Esophagus muscularis mucosa (tissue), 4 donors: Measurements from ENCODE around the gene ARMCX6. TPM values are rescaled to one million over a fixed set of nuclear protein-coding genes. Genes with fewer than 3 reads are reported as not detected.
"Not testable (repeated sequence)": the region's sequence is repeated elsewhere in the genome, so short reads cannot be mapped to it uniquely, and the experiment has no call there.

ENCODE experiments used
- DNase-seq: peaks from one replicate; pipeline ENCODE4 v3.0.0-alpha.2; 2017; ENCODE audit errors: extremely low spot score
- H3K27ac ChIP-seq, 4 donors: fragments of 200-600 bp; sonication (generic); replicated peaks in 1 of 4; 1 replicate in 3 of 4; 2 replicates in 1 of 4; pipeline ENCODE4 v1.5.1; 2016 to 2019; ENCODE audit warnings: mild to moderate bottlenecking in 1 of 4
- H3K27me3 ChIP-seq, 4 donors: fragments of 200-600 bp; sonication (generic); one replicate each; pipeline versions ENCODE4 v1.5.1 to v1.6.0; 2016 to 2019
- H3K36me3 ChIP-seq, 4 donors: fragments of 200-600 bp; sonication (generic); one replicate each; pipeline ENCODE4 v1.5.1; 2016 to 2019
- H3K4me1 ChIP-seq, 4 donors: fragments of 200-600 bp; sonication (generic); one replicate each; pipeline ENCODE4 v1.5.1; 2016 to 2019
- H3K4me3 ChIP-seq, 4 donors: fragments of 200-600 bp; sonication (generic); 1 replicate in 2 of 4; 2 replicates in 2 of 4; pipeline ENCODE4 v1.5.1; 2016 to 2019; ENCODE audit warnings: mild to moderate bottlenecking in 4 of 4, moderate library complexity in 1 of 4
- H3K9me3 ChIP-seq, 4 donors: fragments of 200-600 bp; sonication (generic); 1 replicate in 3 of 4; 2 replicates in 1 of 4; pipeline ENCODE4 v1.5.1; 2016 to 2019
- EP300 ChIP-seq: sonication (generic); formaldehyde crosslinking; IDR thresholded peaks from one replicate; pipeline ENCODE4 v1.6.1; 2017; ENCODE audit warnings: antibody characterized with exemption
- POLR2A ChIP-seq: fragments of 450-650 bp; IDR thresholded peaks from one replicate; pipeline ENCODE4 v1.6.1; 2017; ENCODE audit warnings: antibody characterized with exemption, moderate library complexity, mild to moderate bottlenecking, low read depth
- POLR2AphosphoS5 ChIP-seq, 2 donors: sonication (generic); formaldehyde crosslinking; IDR thresholded peaks; one replicate each; pipeline ENCODE4 v1.6.1; 2017; ENCODE audit warnings: antibody characterized with exemption in 2 of 2
- WGBS: methylation state at CpG from one replicate; pipeline ENCODE4 v1.1.5; 2018; 5-methylcytosine and 5-hydroxymethylcytosine counted together
- intact Hi-C: fragments of 100-400 bp; cut with DNase I; formaldehyde crosslinking; loops from one replicate; pipeline ENCODE4 v1.15.1; 2023
- small RNA-seq, 3 donors: library from RNA; depleted of rRNA; stranded (forward); fragments of <200 nt; gene quantifications; one replicate each; pipeline ENCODE3, GENCODE V24; 2016
- total RNA-seq, 4 donors: library from RNA; depleted of rRNA; stranded (reverse); fragments of >200 nt; gene quantifications; one replicate each; pipeline versions ENCODE4 v1.1.0 to v1.2.1, GENCODE V29; 2016
- TF ChIP-seq, protein P1 (sequence below), 3 experiments: fragments of 200-600 bp in 2 of 3; fragments of 450-650 bp in 1 of 3; sonication (generic) in 2 of 3; IDR thresholded peaks; one replicate each; pipeline ENCODE4 v1.5.1; 2017 to 2019; ENCODE audit warnings: antibody characterized with exemption in 3 of 3, mild to moderate bottlenecking in 2 of 3, moderate library complexity in 1 of 3

Gene ARMCX6
- total RNA-seq, 4 donors from 2014 or later = 6.6 to 17.2 (median 14.4) TPM

DNA sequence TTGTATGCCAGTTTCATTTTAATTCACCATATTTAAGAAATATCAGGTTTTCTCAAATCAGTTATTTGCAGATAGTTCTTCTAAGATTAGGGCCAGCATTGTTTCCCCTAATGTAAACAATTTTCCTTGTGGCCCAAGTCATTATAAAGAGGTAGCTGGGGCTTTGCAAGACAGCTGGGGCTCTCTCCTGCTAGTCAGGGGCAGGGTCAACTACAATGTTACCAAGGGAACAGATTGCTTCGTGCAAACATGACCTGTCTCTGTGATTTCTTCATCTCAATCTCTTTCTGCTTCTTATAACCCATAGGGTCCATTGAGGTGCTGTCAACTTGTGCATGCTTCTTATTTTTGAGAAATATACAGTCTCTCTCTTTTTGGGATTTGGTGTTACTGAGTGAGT is 12.1 kb downstream of the ARMCX6 start:
- H3K4me1 ChIP-seq = no peaks in the 10 kb centered on the region
- DNase-seq = no peak
- TF ChIP-seq POLR2A = no peak
- TF ChIP-seq EP300 = no peak
- TF ChIP-seq, protein P1, sequence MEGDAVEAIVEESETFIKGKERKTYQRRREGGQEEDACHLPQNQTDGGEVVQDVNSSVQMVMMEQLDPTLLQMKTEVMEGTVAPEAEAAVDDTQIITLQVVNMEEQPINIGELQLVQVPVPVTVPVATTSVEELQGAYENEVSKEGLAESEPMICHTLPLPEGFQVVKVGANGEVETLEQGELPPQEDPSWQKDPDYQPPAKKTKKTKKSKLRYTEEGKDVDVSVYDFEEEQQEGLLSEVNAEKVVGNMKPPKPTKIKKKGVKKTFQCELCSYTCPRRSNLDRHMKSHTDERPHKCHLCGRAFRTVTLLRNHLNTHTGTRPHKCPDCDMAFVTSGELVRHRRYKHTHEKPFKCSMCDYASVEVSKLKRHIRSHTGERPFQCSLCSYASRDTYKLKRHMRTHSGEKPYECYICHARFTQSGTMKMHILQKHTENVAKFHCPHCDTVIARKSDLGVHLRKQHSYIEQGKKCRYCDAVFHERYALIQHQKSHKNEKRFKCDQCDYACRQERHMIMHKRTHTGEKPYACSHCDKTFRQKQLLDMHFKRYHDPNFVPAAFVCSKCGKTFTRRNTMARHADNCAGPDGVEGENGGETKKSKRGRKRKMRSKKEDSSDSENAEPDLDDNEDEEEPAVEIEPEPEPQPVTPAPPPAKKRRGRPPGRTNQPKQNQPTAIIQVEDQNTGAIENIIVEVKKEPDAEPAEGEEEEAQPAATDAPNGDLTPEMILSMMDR (IDR thresholded peaks at IDR 0.05) = no peak
- no peak for TF ChIP-seq POLR2AphosphoS5 (IDR thresholded peaks at IDR 0.05)
- H3K27ac ChIP-seq = no peak overlapping the region
- H3K36me3 ChIP-seq = no peaks in the 10 kb centered on the region
- intact Hi-C loops = no loop called here
- no peak overlapping the region for H3K4me3 ChIP-seq
- WGBS = 36% methylated on average over 1 of the region's 1 CpG
- H3K27me3 ChIP-seq = no peaks in the 10 kb centered on the region
- H3K9me3 ChIP-seq = no peaks in the 10 kb centered on the region

DNA sequence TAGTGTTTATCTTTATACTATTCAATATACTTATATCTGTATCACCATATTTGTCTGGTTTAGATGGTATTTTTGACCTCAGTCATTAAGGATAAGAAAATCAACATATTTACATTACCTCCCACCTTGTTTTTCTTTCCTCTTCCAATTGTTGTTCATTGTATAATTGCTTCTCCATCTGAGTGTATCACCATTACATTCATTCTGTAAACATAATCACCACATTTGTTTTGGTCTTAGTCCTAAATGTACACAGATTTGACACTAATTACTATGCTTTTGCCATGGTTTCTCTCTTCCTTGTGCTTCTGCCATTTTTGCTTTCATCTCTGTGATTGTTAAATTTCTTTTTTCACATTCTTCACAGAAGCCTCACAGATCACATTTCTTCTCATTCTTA is 12.7 kb downstream of the ARMCX6 start:
- intact Hi-C loops = no loop called here
- Histone ChIP-seq H3K4me1 (no peaks in the 10 kb centered on the region), H3K36me3 (no peaks in the 10 kb centered on the region), H3K27ac (no peak overlapping the region), H3K27me3 (no peaks in the 10 kb centered on the region), H3K9me3 (no peaks in the 10 kb centered on the region), H3K4me3 (no peak overlapping the region)
- no peak for DNase-seq
- TF ChIP-seq EP300 (no peak), POLR2AphosphoS5 (IDR thresholded peaks at IDR 0.05) (no peak), POLR2A (no peak)
- TF ChIP-seq, protein P1 (IDR thresholded peaks at IDR 0.05) = no peak

DNA sequence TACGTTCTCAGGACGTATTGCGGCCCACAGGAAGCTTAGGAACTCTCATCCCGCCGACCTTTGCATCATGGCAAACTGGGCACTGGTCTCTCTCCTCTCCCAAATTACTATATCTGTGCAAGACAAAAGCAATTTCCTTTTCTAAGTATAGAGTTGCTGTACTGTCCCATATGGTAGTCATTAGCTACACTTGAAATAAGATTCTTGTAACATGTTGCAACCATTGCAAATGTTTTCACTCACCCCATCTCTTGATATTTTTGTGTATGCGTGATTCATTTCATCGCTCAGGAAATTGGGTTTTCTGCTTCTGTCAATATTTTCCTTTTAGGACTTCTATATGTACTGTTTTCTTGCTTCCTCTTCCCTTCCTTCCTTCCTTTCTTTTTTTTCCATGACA is 15.7 kb downstream of the ARMCX6 start:
- Histone ChIP-seq H3K27ac (no peak overlapping the region), H3K4me3 (no peak overlapping the region), H3K4me1 (no peaks in the 10 kb centered on the region), H3K36me3 (no peaks in the 10 kb centered on the region), H3K27me3 (no peaks in the 10 kb centered on the region), H3K9me3 (no peaks in the 10 kb centered on the region)
- intact Hi-C loops = no loop called here
- DNase-seq = no peak
- TF ChIP-seq, protein P1 (IDR thresholded peaks at IDR 0.05) = no peak
- TF ChIP-seq EP300 (no peak), POLR2A (no peak), POLR2AphosphoS5 (IDR thresholded peaks at IDR 0.05) (no peak)
- WGBS = 77% methylated on average over 7 of the region's 7 CpGs

DNA sequence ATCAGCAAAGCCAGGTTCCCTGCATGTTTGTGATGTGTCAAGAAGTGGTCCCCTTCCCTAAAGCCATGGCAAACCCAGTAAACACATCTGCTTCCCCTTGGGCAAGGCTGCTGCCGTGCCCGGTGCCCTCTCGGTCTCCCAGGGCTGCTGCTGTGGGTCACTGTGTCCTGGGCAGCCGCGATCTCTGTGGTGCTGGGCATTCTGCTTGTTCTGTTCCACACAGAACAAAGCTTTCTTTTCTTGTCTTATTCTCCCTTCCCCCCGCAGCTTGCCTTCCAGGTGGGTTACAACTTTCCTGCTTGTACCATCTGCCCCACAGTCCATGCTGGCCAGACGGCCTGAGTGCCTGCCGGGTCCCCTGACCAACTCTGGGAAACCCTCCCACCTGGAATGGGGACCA is 18.2 kb downstream of the ARMCX6 start:
- H3K27me3 ChIP-seq, H3K4me3 ChIP-seq, H3K4me1 ChIP-seq, H3K9me3 ChIP-seq, H3K27ac ChIP-seq, H3K36me3 ChIP-seq, DNase-seq: not testable (repeated sequence)
- WGBS = 97% methylated on average over 6 of the region's 8 CpGs
- intact Hi-C loops = loop anchor here (5.0 kb wide), 2 partner anchors 158 to 198 kb away; no protein-coding TSS in a partner anchor

DNA sequence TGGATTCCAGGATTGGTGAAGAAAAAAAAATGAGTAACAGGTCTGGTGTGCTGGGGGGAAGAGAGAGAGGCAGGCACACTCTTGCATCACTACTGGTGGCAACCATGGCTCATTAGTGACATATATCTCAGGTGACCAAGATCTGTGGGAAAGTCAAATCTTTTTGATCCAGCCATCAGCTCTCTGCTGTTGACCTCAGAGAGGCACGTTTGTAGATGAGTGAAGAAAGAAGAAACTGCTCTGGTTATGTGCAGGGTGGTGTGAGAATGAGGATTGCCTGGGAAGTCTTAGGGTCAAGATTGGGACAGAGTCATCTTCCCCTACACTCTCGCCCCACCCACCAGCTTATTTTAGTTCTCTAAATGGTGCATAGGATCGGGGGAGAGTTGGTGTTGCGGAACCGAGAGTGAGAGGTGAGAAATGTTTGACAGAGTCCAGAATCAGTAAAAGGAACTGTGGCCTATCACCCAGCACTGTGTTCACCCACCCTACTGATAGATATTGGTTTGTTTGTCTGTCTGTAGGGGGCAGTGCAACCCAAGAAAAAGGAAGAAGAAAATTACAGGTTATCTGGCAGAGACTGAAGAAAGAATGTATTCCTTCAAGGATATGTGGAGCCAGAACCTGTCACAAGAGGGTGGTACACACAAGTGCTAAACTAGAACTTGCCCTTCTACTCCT is 21.9 kb downstream of the ARMCX6 start:
- no peak overlapping the region for H3K27ac ChIP-seq
- DNase-seq = no peak
- peaks cover 0 to 7% (median 0%) of the 10 kb centered on the region in 4 donors for H3K27me3 ChIP-seq
- intact Hi-C loops = loop anchor here (5.0 kb wide), 2 partner anchors 161 to 201 kb away; no protein-coding TSS in a partner anchor
- no peaks in the 10 kb centered on the region for H3K4me1 ChIP-seq
- no peak overlapping the region for H3K4me3 ChIP-seq
- no peaks in the 10 kb centered on the region for H3K36me3 ChIP-seq
- WGBS = 12% methylated on average over 5 of the region's 5 CpGs
- no peak for TF ChIP-seq POLR2AphosphoS5 (IDR thresholded peaks at IDR 0.05)
- TF ChIP-seq, protein P1 (IDR thresholded peaks at IDR 0.05) = peak; percentile 54 to 63 (median 56)
- H3K9me3 ChIP-seq = no peaks in the 10 kb centered on the region

Small RNA genes lying within 50 kb of the gene (small RNA-seq; reads per million reads assigned to genes)
- 0 to 0.17 (median 0) reads per million in 3 donors for gene RNU6-30P

Other genes with a start within 250 kb of the ARMCX6 start
- 1 to 10 TPM; 2.5 to 5.3 (median 4.0) TPM for gene BTK, start 231.8 kb downstream of the ARMCX6 start, total RNA-seq
- 100 to 1,000 TPM; 280 to 704 (median 376) TPM for gene RPL36A, start 227.0 kb downstream of the ARMCX6 start, total RNA-seq
- gene GLA, start 210.1 kb downstream of the ARMCX6 start, total RNA-seq = 10 to 100 TPM in 3 of 4 donors, 1 to 10 TPM in 1; 8.7 to 17.7 (median 15.9) TPM
- 10 to 100 TPM; 36.4 to 60.0 (median 44.4) TPM for gene HNRNPH2, start 209.8 kb downstream of the ARMCX6 start, total RNA-seq
- gene ARMCX4, start 132.5 kb downstream of the ARMCX6 start, total RNA-seq = 10 to 100 TPM in 2 of 4 donors, 1 to 10 TPM in 2; 4.2 to 12.3 (median 8.4) TPM
- gene ARMCX1, start 67.5 kb downstream of the ARMCX6 start, total RNA-seq = 10 to 100 TPM; 25.7 to 37.9 (median 33.7) TPM
- gene ARMCX3, start 5.2 kb upstream of the ARMCX6 start, total RNA-seq = 10 to 100 TPM; 38.2 to 52.5 (median 49.9) TPM
- gene ARMCX2, start 41.9 kb upstream of the ARMCX6 start, total RNA-seq = 10 to 100 TPM; 15.0 to 55.0 (median 30.6) TPM